GM10248 (cell line): Measurements from ENCODE around the gene PDK1.

Experiments used
- CTCF ChIA-PET: fragments of 300-600 bp; sonication (Branson Sonifier 250); formaldehyde crosslinking; extraction: SDS; loops from one replicate; lab custom pipeline; 2021; ENCODE audit warnings: antibody characterized with exemption; lab: Yijun Ruan, JAX
- POLR2A ChIA-PET: fragments of 350-650 bp; sonication (Branson Sonifier 250); formaldehyde crosslinking; extraction: SDS; loops from one replicate; lab custom pipeline; 2020; ENCODE audit warnings: antibody characterized with exemption; lab: Yijun Ruan, JAX
- DNase-seq: peaks from one replicate; pipeline ENCODE4 v3.0.0; 2012; ENCODE audit errors: extremely low spot score
- TF ChIP-seq, protein P1 (sequence below): IDR thresholded peaks from 2 replicates; pipeline ENCODE4 v1.5.1; 2012; ENCODE audit warnings: mild to moderate bottlenecking, low read depth; ENCODE audit errors: extremely low read depth, missing control alignments, control extremely low read depth

Gene PDK1

DNA sequence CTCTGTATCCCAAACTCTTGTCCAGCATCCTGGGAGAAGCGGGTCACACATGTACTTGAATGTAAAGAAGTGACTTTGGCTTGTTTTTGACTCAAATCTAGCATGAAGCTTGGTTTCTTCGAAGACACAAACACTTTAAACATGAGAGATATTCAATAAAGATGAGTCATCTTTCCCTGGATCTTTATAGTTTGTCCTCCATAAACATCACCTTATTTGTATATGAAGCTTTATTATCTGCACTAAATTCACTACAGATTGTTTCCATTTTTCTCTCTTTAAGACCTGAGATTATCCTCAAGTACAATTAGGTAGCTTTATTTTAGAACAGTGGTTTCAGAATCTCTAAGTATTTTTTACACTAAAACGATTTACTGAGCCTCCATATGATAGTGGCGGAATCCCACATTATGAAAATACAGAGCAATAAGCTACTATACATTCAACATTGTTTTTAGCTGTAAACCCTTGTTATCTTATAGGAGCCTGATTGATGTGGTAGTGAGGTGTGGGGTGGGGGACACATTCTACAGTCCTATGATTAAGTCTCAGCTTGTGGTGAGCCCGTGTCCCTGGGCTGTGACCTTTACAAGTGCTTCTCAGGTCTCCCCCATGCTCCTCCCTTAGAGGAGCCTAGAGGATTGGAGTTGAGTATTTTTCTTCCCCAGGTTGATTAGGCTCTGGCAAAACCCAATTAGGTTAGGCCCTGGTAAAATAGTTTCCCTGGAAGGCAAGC, 100.1 kb downstream of the PDK1 start:
- ChIA-PET POLR2A (no interaction called here), CTCF (interaction anchor here (0.7 to 1.8 kb wide), 6 partner anchors 9 to 31 kb away, joined by 3 to 6 read pairs (median 4); no protein-coding TSS in a partner anchor)
- TF ChIP-seq, protein P1, sequence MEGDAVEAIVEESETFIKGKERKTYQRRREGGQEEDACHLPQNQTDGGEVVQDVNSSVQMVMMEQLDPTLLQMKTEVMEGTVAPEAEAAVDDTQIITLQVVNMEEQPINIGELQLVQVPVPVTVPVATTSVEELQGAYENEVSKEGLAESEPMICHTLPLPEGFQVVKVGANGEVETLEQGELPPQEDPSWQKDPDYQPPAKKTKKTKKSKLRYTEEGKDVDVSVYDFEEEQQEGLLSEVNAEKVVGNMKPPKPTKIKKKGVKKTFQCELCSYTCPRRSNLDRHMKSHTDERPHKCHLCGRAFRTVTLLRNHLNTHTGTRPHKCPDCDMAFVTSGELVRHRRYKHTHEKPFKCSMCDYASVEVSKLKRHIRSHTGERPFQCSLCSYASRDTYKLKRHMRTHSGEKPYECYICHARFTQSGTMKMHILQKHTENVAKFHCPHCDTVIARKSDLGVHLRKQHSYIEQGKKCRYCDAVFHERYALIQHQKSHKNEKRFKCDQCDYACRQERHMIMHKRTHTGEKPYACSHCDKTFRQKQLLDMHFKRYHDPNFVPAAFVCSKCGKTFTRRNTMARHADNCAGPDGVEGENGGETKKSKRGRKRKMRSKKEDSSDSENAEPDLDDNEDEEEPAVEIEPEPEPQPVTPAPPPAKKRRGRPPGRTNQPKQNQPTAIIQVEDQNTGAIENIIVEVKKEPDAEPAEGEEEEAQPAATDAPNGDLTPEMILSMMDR: no peak
- no peak for DNase-seq
